Skeletal muscle tissue (tissue), 4 donors: Measurements from ENCODE around the gene TMPRSS6. TPM values are rescaled to one million over a fixed set of nuclear protein-coding genes. Genes with fewer than 3 reads are reported as not detected.

ENCODE experiments used
- H3K27ac ChIP-seq: one replicate; pipeline ENCODE4 v1.7.0; 2013; ENCODE audit warnings: mild to moderate bottlenecking, low read depth, low read length, inconsistent platforms
- H3K27me3 ChIP-seq, 3 donors: one replicate each; pipeline ENCODE4 v1.7.0; 2013; ENCODE audit warnings: low read length in 3 of 3; ENCODE audit not compliant: control insufficient read depth in 3 of 3, insufficient read depth in 3 of 3
- H3K36me3 ChIP-seq, 3 donors: one replicate each; pipeline ENCODE4 v1.7.0; 2013; ENCODE audit warnings: low read length in 3 of 3; ENCODE audit not compliant: control insufficient read depth in 3 of 3, insufficient read depth in 3 of 3
- H3K4me1 ChIP-seq, 3 donors: one replicate each; pipeline ENCODE4 v1.7.0; 2013; ENCODE audit warnings: low read length in 3 of 3, mild to moderate bottlenecking in 3 of 3; ENCODE audit not compliant: control insufficient read depth in 3 of 3, insufficient read depth in 3 of 3
- H3K4me3 ChIP-seq, 3 donors: one replicate each; pipeline ENCODE4 v1.7.0; 2013; ENCODE audit warnings: low read length in 3 of 3
- H3K9ac ChIP-seq, 3 donors: one replicate each; pipeline ENCODE4 v1.7.0; 2013; ENCODE audit warnings: low read length in 3 of 3, mild to moderate bottlenecking in 3 of 3, moderate library complexity in 2 of 3, low read depth in 1 of 3
- H3K9me3 ChIP-seq, 3 donors: one replicate each; pipeline ENCODE4 v1.7.0; 2013; ENCODE audit warnings: low read length in 3 of 3; ENCODE audit not compliant: control insufficient read depth in 3 of 3
- total RNA-seq: library from RNA; depleted of rRNA; stranded (reverse); fragments of >200 nt; gene quantifications from one replicate; pipeline ENCODE4 v1.2.3, GENCODE V29; 2014
- donor health status: Osteomylitis.

Gene TMPRSS6
- total RNA-seq, 1 donor from 2014 or later = not detected

GRCh38 chr22:37080838-37081237 lies 28.7 kb downstream of the TMPRSS6 start:
- peaks cover 26 to 53% (median 40%) of the 10 kb centered on the region in 3 donors for H3K27me3 ChIP-seq
- H3K36me3 ChIP-seq = no peaks in the 10 kb centered on the region
- H3K9ac ChIP-seq = no peak overlapping the region
- H3K4me3 ChIP-seq = no peak overlapping the region
- peaks cover 0 to 3% (median 0%) of the 10 kb centered on the region in 3 donors for H3K9me3 ChIP-seq
- no peaks in the 10 kb centered on the region for H3K4me1 ChIP-seq
- no peak overlapping the region for H3K27ac ChIP-seq

- no peak overlapping the region for H3K27ac ChIP-seq
- H3K4me3 ChIP-seq = no peak overlapping the region
- H3K4me1 ChIP-seq = no peaks in the 10 kb centered on the region
- no peaks in the 10 kb centered on the region for H3K36me3 ChIP-seq
- H3K9ac ChIP-seq = no peak overlapping the region
- H3K27me3 ChIP-seq = peaks cover 26 to 54% (median 39%) of the 10 kb centered on the region in 3 donors
- H3K9me3 ChIP-seq = peaks cover 0 to 3% (median 0%) of the 10 kb centered on the region in 3 donors
These were observed 29.1 kb downstream of the TMPRSS6 start for GRCh38 chr22:37080438-37080837.

- Histone ChIP-seq H3K27ac (no peak overlapping the region), H3K27me3 (peaks cover 26 to 54% (median 41%) of the 10 kb centered on the region in 3 donors), H3K4me3 (no peak overlapping the region), H3K36me3 (no peaks in the 10 kb centered on the region), H3K9ac (peak overlapping the region in 1 of 3 donors; percentile 8), H3K4me1 (no peaks in the 10 kb centered on the region), H3K9me3 (no peaks in the 10 kb centered on the region)
These were observed 29.8 kb downstream of the TMPRSS6 start for GRCh38 chr22:37079668-37080171.

- no peak overlapping the region for H3K27ac ChIP-seq
- peaks cover 26 to 54% (median 42%) of the 10 kb centered on the region in 3 donors for H3K27me3 ChIP-seq
- no peak overlapping the region for H3K4me3 ChIP-seq
- no peaks in the 10 kb centered on the region for H3K36me3 ChIP-seq
- peak overlapping the region in 1 of 3 donors; percentile 8 for H3K9ac ChIP-seq
- no peaks in the 10 kb centered on the region for H3K9me3 ChIP-seq
- no peaks in the 10 kb centered on the region for H3K4me1 ChIP-seq
These were observed 30.4 kb downstream of the TMPRSS6 start for GRCh38 chr22:37079158-37079557.

GRCh38 chr22:37077802-37078448 lies 31.6 kb downstream of the TMPRSS6 start:
- no peak overlapping the region for H3K27ac ChIP-seq
- H3K4me3 ChIP-seq = no peak overlapping the region
- H3K27me3 ChIP-seq = peaks cover 35 to 61% (median 51%) of the 10 kb centered on the region in 3 donors
- H3K9ac ChIP-seq = no peak overlapping the region
- no peaks in the 10 kb centered on the region for H3K9me3 ChIP-seq
- H3K36me3 ChIP-seq = no peaks in the 10 kb centered on the region
- no peaks in the 10 kb centered on the region for H3K4me1 ChIP-seq

GRCh38 chr22:37075822-37076433 lies 33.6 kb downstream of the TMPRSS6 start:
- Histone ChIP-seq H3K27ac (no peak overlapping the region), H3K4me1 (no peaks in the 10 kb centered on the region), H3K36me3 (no peaks in the 10 kb centered on the region), H3K4me3 (no peak overlapping the region), H3K9ac (no peak overlapping the region), H3K27me3 (peaks cover 50 to 65% (median 58%) of the 10 kb centered on the region in 3 donors), H3K9me3 (no peaks in the 10 kb centered on the region)

GRCh38 chr22:37075046-37075445 lies 34.5 kb downstream of the TMPRSS6 start:
- Histone ChIP-seq H3K9ac (no peak overlapping the region), H3K27me3 (peaks cover 56 to 65% (median 57%) of the 10 kb centered on the region in 3 donors), H3K36me3 (no peaks in the 10 kb centered on the region), H3K4me1 (no peaks in the 10 kb centered on the region), H3K4me3 (no peak overlapping the region), H3K9me3 (no peaks in the 10 kb centered on the region), H3K27ac (no peak overlapping the region)

- Histone ChIP-seq H3K9me3 (no peaks in the 10 kb centered on the region), H3K27me3 (peaks cover 59 to 66% (median 61%) of the 10 kb centered on the region in 3 donors), H3K4me3 (no peak overlapping the region), H3K9ac (no peak overlapping the region), H3K27ac (no peak overlapping the region), H3K36me3 (no peaks in the 10 kb centered on the region), H3K4me1 (no peaks in the 10 kb centered on the region)
These were observed 35.0 kb downstream of the TMPRSS6 start for GRCh38 chr22:37074537-37074936.

GRCh38 chr22:37072673-37073072 lies 36.8 kb downstream of the TMPRSS6 start:
- Histone ChIP-seq H3K4me1 (no peaks in the 10 kb centered on the region), H3K9ac (no peak overlapping the region), H3K4me3 (no peak overlapping the region), H3K9me3 (no peaks in the 10 kb centered on the region), H3K36me3 (no peaks in the 10 kb centered on the region), H3K27me3 (peaks cover 69 to 79% (median 75%) of the 10 kb centered on the region in 3 donors), H3K27ac (no peak overlapping the region)
